PFSK-1 (cell line): Measurements from ENCODE around the gene ELMO1.

Experiments used
- FOXP2 ChIP-seq: optimal IDR thresholded peaks from 2 replicates; pipeline ENCODE3; 2011; ENCODE audit warnings: borderline replicate concordance, control low read depth, inconsistent platforms; ENCODE audit not compliant: insufficient read depth; ENCODE audit errors: extremely low read length, extremely low read depth
- POLR2AphosphoS5 ChIP-seq: IDR thresholded peaks from 2 replicates; pipeline ENCODE4 v1.6.1; 2012; ENCODE audit warnings: low read depth, mild to moderate bottlenecking, control low read depth, low read length, moderate library complexity
- REST ChIP-seq, 2 experiments: IDR thresholded peaks; 2 replicates each; pipeline versions ENCODE4 v1.6.1 to v1.8.0; 2011 to 2012; ENCODE audit warnings: low read depth in 2 of 2, low read length in 2 of 2, control low read depth in 1 of 2, inconsistent platforms in 1 of 2, mild to moderate bottlenecking in 1 of 2, moderate library complexity in 1 of 2; ENCODE audit not compliant: insufficient read depth in 1 of 2
- SIN3A ChIP-seq: IDR thresholded peaks from 2 replicates; pipeline ENCODE4 v1.6.1; 2012; ENCODE audit warnings: mild to moderate bottlenecking, low read length, moderate library complexity, borderline replicate concordance; ENCODE audit not compliant: insufficient read depth
- TAF1 ChIP-seq: IDR thresholded peaks from 2 replicates; pipeline ENCODE4 v1.6.1; 2012; ENCODE audit warnings: low read length, control low read depth, borderline replicate concordance; ENCODE audit not compliant: insufficient read depth

GRCh38 chr7:37483627-37484026 lies 35.0 kb upstream of the ELMO1 start:
- no peak for TF ChIP-seq REST (IDR thresholded peaks at IDR 0.05; ENCODE audit: insufficient read depth in 1 of 2, low read depth in 2 of 2, low read length in 2 of 2)
- no peak for TF ChIP-seq POLR2AphosphoS5
- no peak for TF ChIP-seq TAF1
- no peak for TF ChIP-seq SIN3A
- no peak for TF ChIP-seq FOXP2
